WERI-Rb-1 (cell line): Measurements from ENCODE around the gene CHST11.

Experiments
- DNase-seq: peaks from one replicate; pipeline ENCODE4 v3.0.0-alpha.2; 2020
- H3K27ac ChIP-seq: fragments of 250-450 bp; sonication (Bioruptor Pico); 2 replicates; pipeline ENCODE4 v1.5.1; 2020; ENCODE audit warnings: mild to moderate bottlenecking, moderate library complexity
- H3K27me3 ChIP-seq: fragments of 250-450 bp; sonication (Bioruptor Pico); 2 replicates; pipeline ENCODE4 v1.5.1; 2021; ENCODE audit warnings: mild to moderate bottlenecking, low read depth, moderate library complexity; ENCODE audit not compliant: insufficient read depth, severe bottlenecking
- H3K36me3 ChIP-seq: fragments of 250-450 bp; sonication (Bioruptor Pico); 2 replicates; pipeline ENCODE4 v1.5.1; 2020; ENCODE audit warnings: mild to moderate bottlenecking, moderate library complexity
- H3K4me3 ChIP-seq: 2 replicates; pipeline ENCODE4 v1.5.1; 2011; ENCODE audit warnings: low read depth, mild to moderate bottlenecking, control low read depth, low read length
- H3K9me3 ChIP-seq: fragments of 250-450 bp; sonication (Bioruptor Pico); 2 replicates; pipeline ENCODE4 v1.5.1; 2021; ENCODE audit warnings: mild to moderate bottlenecking, moderate library complexity; ENCODE audit not compliant: severe bottlenecking
- CTCF ChIP-seq: IDR thresholded peaks from 2 replicates; pipeline ENCODE4 v1.5.1; 2011; ENCODE audit warnings: low read depth, mild to moderate bottlenecking, control low read depth, inconsistent platforms, low read length

CHST11 gene

GRCh38 chr12:104503191-104503590 lies 46.4 kb downstream of the CHST11 start:
- Histone ChIP-seq H3K27ac (no peak overlapping the region), H3K4me3 (no peak overlapping the region), H3K36me3 (no peaks in the 10 kb centered on the region), H3K9me3 (no peaks in the 10 kb centered on the region), H3K27me3 (no peaks in the 10 kb centered on the region)
- TF ChIP-seq CTCF: no peak
- no peak for DNase-seq

GRCh38 chr12:104504146-104504545 lies 47.4 kb downstream of the CHST11 start:
- Histone ChIP-seq H3K4me3 (no peak overlapping the region), H3K9me3 (no peaks in the 10 kb centered on the region), H3K36me3 (no peaks in the 10 kb centered on the region), H3K27ac (no peak overlapping the region), H3K27me3 (no peaks in the 10 kb centered on the region)
- TF ChIP-seq CTCF: no peak
- no peak for DNase-seq

- Histone ChIP-seq H3K9me3 (no peaks in the 10 kb centered on the region), H3K36me3 (no peaks in the 10 kb centered on the region), H3K27ac (no peak overlapping the region), H3K4me3 (no peak overlapping the region), H3K27me3 (no peaks in the 10 kb centered on the region)
- no peak for DNase-seq
- no peak for TF ChIP-seq CTCF
These were observed 48.5 kb downstream of the CHST11 start for GRCh38 chr12:104505095-104505818.

- Histone ChIP-seq H3K27me3 (no peaks in the 10 kb centered on the region), H3K4me3 (no peak overlapping the region), H3K27ac (no peak overlapping the region), H3K9me3 (no peaks in the 10 kb centered on the region), H3K36me3 (no peaks in the 10 kb centered on the region)
- TF ChIP-seq CTCF: no peak
- DNase-seq: no peak
These were observed 50.1 kb downstream of the CHST11 start for GRCh38 chr12:104506676-104507401.

- TF ChIP-seq CTCF: no peak
- no peaks in the 10 kb centered on the region for H3K36me3 ChIP-seq
- DNase-seq: no peak
- H3K9me3 ChIP-seq: no peaks in the 10 kb centered on the region
- no peaks in the 10 kb centered on the region for H3K27me3 ChIP-seq
- no peak overlapping the region for H3K4me3 ChIP-seq
- no peak overlapping the region for H3K27ac ChIP-seq
These were observed 50.9 kb downstream of the CHST11 start for GRCh38 chr12:104507672-104508071.
